Lower lobe of right lung (tissue), 2 donors: ENCODE data around the gene PRR36. TPM values are rescaled to one million over a fixed set of nuclear protein-coding genes. Genes with fewer than 3 reads are reported as not detected.

Experiments used
- ATAC-seq, 2 donors: fragments of 200-7000 bp; cut with Tn5 transposase; one replicate each; pipeline ENCODE4 v1.9.1; 2020 to 2022; ENCODE audit warnings: mild to moderate bottlenecking in 2 of 2, moderate library complexity in 2 of 2
- DNase-seq: peaks from one replicate; pipeline ENCODE4 v3.0.0-alpha.2; 2020
- H3K27ac ChIP-seq: fragments of 200-600 bp; one replicate; pipeline ENCODE4 v1.8.0; 2022
- H3K27me3 ChIP-seq: fragments of 200-600 bp; one replicate; pipeline ENCODE4 v1.8.0; 2022; ENCODE audit warnings: low read depth
- H3K36me3 ChIP-seq: fragments of 200-600 bp; one replicate; pipeline ENCODE4 v1.8.0; 2022; ENCODE audit warnings: mild to moderate bottlenecking
- H3K4me1 ChIP-seq: fragments of 200-600 bp; one replicate; pipeline ENCODE4 v1.8.0; 2022
- H3K4me3 ChIP-seq: fragments of 200-600 bp; one replicate; pipeline ENCODE4 v1.8.0; 2022; ENCODE audit warnings: mild to moderate bottlenecking
- H3K9me3 ChIP-seq: fragments of 200-600 bp; one replicate; pipeline ENCODE4 v1.8.0; 2022
- CTCF ChIP-seq: fragments of 200-600 bp; IDR thresholded peaks from one replicate; pipeline ENCODE4 v1.8.0; 2022; ENCODE audit warnings: antibody characterized with exemption, mild to moderate bottlenecking
- intact Hi-C: fragments of 100-400 bp; cut with DNase I; formaldehyde crosslinking; loops from one replicate; pipeline ENCODE4 v1.11.0; 2022
- total RNA-seq: library from RNA; stranded (reverse); fragmentation: NEBNext Ultra II Directional; extraction: Animal tissue kit (Norgen Biotek cat#: 25700); gene quantifications from one replicate; pipeline ENCODE4 v1.2.1, GENCODE V29; 2021
- donor health status: DM: no; HTN: yes; CAD: no; lungs with severe emphysema.

PRR36 gene
- total RNA-seq, 1 donor from 2014 or later: 2.5 TPM

- ATAC-seq (no peak), DNase-seq (no peak)
- H3K27me3 ChIP-seq: no peaks in the 10 kb centered on the region
- H3K27ac ChIP-seq: no peak overlapping the region
- H3K4me1 ChIP-seq: no peaks in the 10 kb centered on the region
- H3K36me3 ChIP-seq: no peaks in the 10 kb centered on the region
- no peak overlapping the region for H3K4me3 ChIP-seq
- intact Hi-C loops: no loop called here
- TF ChIP-seq CTCF: no peak
- no peaks in the 10 kb centered on the region for H3K9me3 ChIP-seq
These were observed 33.6 kb downstream of the PRR36 start for GRCh38 chr19:7840629-7841028.

- intact Hi-C loops: no loop called here
- no peaks in the 10 kb centered on the region for H3K36me3 ChIP-seq
- H3K4me1 ChIP-seq: no peaks in the 10 kb centered on the region
- DNase-seq (no peak), ATAC-seq (no peak)
- no peaks in the 10 kb centered on the region for H3K9me3 ChIP-seq
- no peak overlapping the region for H3K4me3 ChIP-seq
- no peaks in the 10 kb centered on the region for H3K27me3 ChIP-seq
- no peak for TF ChIP-seq CTCF
- no peak overlapping the region for H3K27ac ChIP-seq
These were observed 34.7 kb downstream of the PRR36 start for GRCh38 chr19:7839476-7839875.

- Histone ChIP-seq H3K27me3 (no peaks in the 10 kb centered on the region), H3K9me3 (no peaks in the 10 kb centered on the region), H3K4me1 (peaks cover 30% of the 10 kb centered on the region), H3K4me3 (peak overlapping the region; percentile 11), H3K27ac (peak overlapping the region; percentile 58), H3K36me3 (no peaks in the 10 kb centered on the region)
- TF ChIP-seq CTCF: no peak
- peak; percentile 39 to 51 for ATAC-seq
- intact Hi-C loops: no loop called here
- peak; percentile 92 for DNase-seq
These were observed 40.7 kb downstream of the PRR36 start for GRCh38 chr19:7833225-7834099.

GRCh38 chr19:7832781-7833180 is 41.4 kb downstream of the PRR36 start:
- Histone ChIP-seq H3K27ac (peak overlapping the region; percentile 58), H3K4me1 (peaks cover 30% of the 10 kb centered on the region), H3K36me3 (no peaks in the 10 kb centered on the region), H3K27me3 (no peaks in the 10 kb centered on the region), H3K9me3 (no peaks in the 10 kb centered on the region), H3K4me3 (peak overlapping the region; percentile 11)
- intact Hi-C loops: no loop called here
- TF ChIP-seq CTCF: no peak
- ATAC-seq (no peak), DNase-seq (no peak)

- H3K27me3 ChIP-seq: no peaks in the 10 kb centered on the region
- ATAC-seq (no peak), DNase-seq (no peak)
- no peaks in the 10 kb centered on the region for H3K36me3 ChIP-seq
- intact Hi-C loops: no loop called here
- no peak overlapping the region for H3K4me3 ChIP-seq
- H3K4me1 ChIP-seq: peaks cover 30% of the 10 kb centered on the region
- no peaks in the 10 kb centered on the region for H3K9me3 ChIP-seq
- TF ChIP-seq CTCF: no peak
- H3K27ac ChIP-seq: no peak overlapping the region
These were observed 42.2 kb downstream of the PRR36 start for GRCh38 chr19:7832009-7832408.
